A673 (cell line): ENCODE results near the gene GOLGA6L1.
"Not testable (repeated sequence)": the region's sequence is repeated elsewhere in the genome, so short reads cannot be mapped to it uniquely, and the experiment has no call there.

Experiments used
- CTCF ChIP-seq: fragments of 300-800, 200-600 bp; sonication (generic); conservative IDR thresholded peaks from 2 replicates; pipeline ENCODE4 v1.5.1; 2017; ENCODE audit warnings: low read depth, mild to moderate bottlenecking, antibody characterized with exemption, low read length, moderate library complexity, mixed read lengths
- EZH2 ChIP-seq: fragments of 200-600 bp; sonication (generic); IDR thresholded peaks from 2 replicates; pipeline ENCODE4 v1.6.1; 2017; ENCODE audit warnings: borderline replicate concordance, low read depth, mild to moderate bottlenecking, mixed read lengths, antibody characterized with exemption, low read length; ENCODE audit not compliant: poor library complexity, severe bottlenecking

GRCh38 chr15:23081996-23082737 is 54.5 kb downstream of the GOLGA6L1 start:
- not testable (repeated sequence) for TF ChIP-seq CTCF, EZH2
